Activated B cell treated with CpG ODN at 0.5 μM for 24 hours (primary cell): ENCODE data around the gene FAM193A. TPM values are rescaled to one million over a fixed set of nuclear protein-coding genes. Genes with fewer than 3 reads are reported as not detected.
"Not testable (repeated sequence)": the region's sequence is repeated elsewhere in the genome, so short reads cannot be mapped to it uniquely, and the experiment has no call there.

ENCODE experiments used
- ATAC-seq: fragments of 200-7000 bp; cut with Tn5 transposase; one replicate; pipeline ENCODE4 v1.10.0; 2021; ENCODE audit warnings: low read depth, mild to moderate bottlenecking, moderate library complexity
- CTCF ChIA-PET: fragments of 350-600 bp; sonication (Branson Sonifier 250); formaldehyde crosslinking; loops from one replicate; lab custom pipeline; 2021; ENCODE audit warnings: antibody characterized with exemption; lab: Charles Lee
- POLR2A ChIA-PET: fragments of 350-600 bp; sonication (Branson Sonifier 250); formaldehyde crosslinking; loops from one replicate; lab custom pipeline; 2021; ENCODE audit warnings: antibody characterized with exemption; lab: Charles Lee
- DNase-seq: peaks from one replicate; pipeline ENCODE4 v3.0.0; 2022
- H3K27ac Mint-ChIP-seq: one replicate; pipeline ENCODE4 v1.8.0; 2020; ENCODE audit warnings: mixed read lengths
- H3K27me3 Mint-ChIP-seq: one replicate; pipeline ENCODE4 v1.8.0; 2021; ENCODE audit warnings: mixed read lengths
- H3K36me3 Mint-ChIP-seq: one replicate; pipeline ENCODE4 v1.8.0; 2021; ENCODE audit warnings: low read depth, mixed read lengths
- H3K4me1 Mint-ChIP-seq: one replicate; pipeline ENCODE4 v1.8.0; 2021; ENCODE audit warnings: mixed read lengths
- H3K4me3 Mint-ChIP-seq: one replicate; pipeline ENCODE4 v1.8.0; 2020; ENCODE audit warnings: mild to moderate bottlenecking, mixed read lengths
- H3K9me3 Mint-ChIP-seq: one replicate; pipeline ENCODE4 v1.8.0; 2020; ENCODE audit warnings: mixed read lengths
- CTCF ChIP-seq: fragments of 200-600 bp; IDR thresholded peaks from one replicate; pipeline ENCODE4 v1.8.0; 2022; ENCODE audit warnings: antibody characterized with exemption, mild to moderate bottlenecking
- intact Hi-C: fragments of 100-400 bp; cut with micrococcal nuclease; formaldehyde crosslinking; loops from one replicate; pipeline ENCODE4 v1.15.1; 2024
- total RNA-seq: library from RNA; stranded (reverse); gene quantifications from 2 replicates; pipeline ENCODE4 v1.2.3, GENCODE V29; 2022

Gene FAM193A
- total RNA-seq, 1 donor from 2014 or later = 42.8 TPM

- TF ChIP-seq CTCF = no peak
- Mint-ChIP-seq H3K4me3 (no peak overlapping the region), H3K27ac (no peak overlapping the region), H3K27me3 (no peaks in the 10 kb centered on the region), H3K9me3 (no peaks in the 10 kb centered on the region), H3K36me3 (peaks cover 75% of the 10 kb centered on the region), H3K4me1 (no peaks in the 10 kb centered on the region)
- ChIA-PET CTCF (no interaction called here), POLR2A (interaction anchor here (0.6 kb wide), 1 partner anchor 9 kb away, joined by 5 read pairs; no protein-coding TSS in a partner anchor)
- intact Hi-C loops = no loop called here
- no peak for ATAC-seq
- DNase-seq = no peak
These were observed 99.9 kb downstream of the FAM193A start for GRCh38 chr4:2636331-2636730.

- POLR2A ChIA-PET = interaction anchor here (0.6 kb wide), 1 partner anchor 9 kb away, joined by 5 read pairs; no protein-coding TSS in a partner anchor
- ATAC-seq, intact Hi-C loops, H3K27me3 Mint-ChIP-seq, DNase-seq, CTCF ChIA-PET, H3K4me1 Mint-ChIP-seq, H3K9me3 Mint-ChIP-seq, H3K4me3 Mint-ChIP-seq, H3K27ac Mint-ChIP-seq: not testable (repeated sequence)
- peaks cover 74% of the 10 kb centered on the region for H3K36me3 Mint-ChIP-seq
These were observed 100.5 kb downstream of the FAM193A start for GRCh38 chr4:2636994-2637393.

- H3K27me3 Mint-ChIP-seq = no peaks in the 10 kb centered on the region
These were observed 101.6 kb downstream of the FAM193A start for GRCh38 chr4:2637956-2638552.

GRCh38 chr4:2638730-2639129 is 102.3 kb downstream of the FAM193A start:
- CTCF ChIA-PET = no interaction called here
- ATAC-seq (no peak), DNase-seq (no peak)
- Mint-ChIP-seq H3K27ac (no peak overlapping the region), H3K4me3 (no peak overlapping the region), H3K4me1 (no peaks in the 10 kb centered on the region), H3K36me3 (peaks cover 76% of the 10 kb centered on the region), H3K9me3 (no peaks in the 10 kb centered on the region), H3K27me3 (no peaks in the 10 kb centered on the region)
- POLR2A ChIA-PET = no interaction called here
- TF ChIP-seq CTCF = no peak
- intact Hi-C loops = no loop called here

More at GRCh38 chr4:2637956-2638552, 101.6 kb downstream of the FAM193A start:
- ChIA-PET POLR2A (no interaction called here), CTCF (no interaction called here)
- ATAC-seq = no peak
- intact Hi-C loops = no loop called here
- Mint-ChIP-seq H3K4me1 (no peaks in the 10 kb centered on the region), H3K4me3 (no peak overlapping the region), H3K27ac (no peak overlapping the region), H3K36me3 (peaks cover 75% of the 10 kb centered on the region), H3K9me3 (no peaks in the 10 kb centered on the region)
- TF ChIP-seq CTCF = no peak
- no peak for DNase-seq

GRCh38 chr4:2642968-2643367 is 106.5 kb downstream of the FAM193A start:
- no peak overlapping the region for H3K4me3 Mint-ChIP-seq
- CTCF ChIA-PET = no interaction called here
- ATAC-seq (no peak), DNase-seq (no peak)
- POLR2A ChIA-PET = interaction anchor here (0.7 kb wide), 2 partner anchors 107 to 229 kb away, joined by 3 to 6 read pairs; partner anchors contain the start of gene FAM193A
- no peaks in the 10 kb centered on the region for H3K4me1 Mint-ChIP-seq
- H3K27ac Mint-ChIP-seq = no peak overlapping the region
- TF ChIP-seq CTCF = no peak
- no peaks in the 10 kb centered on the region for H3K9me3 Mint-ChIP-seq
- no peaks in the 10 kb centered on the region for H3K27me3 Mint-ChIP-seq
- peaks cover 76% of the 10 kb centered on the region for H3K36me3 Mint-ChIP-seq
- intact Hi-C loops = loop anchor here (10.0 kb wide), 1 partner anchor 48 kb away; no protein-coding TSS in a partner anchor
